GM06990 (cell line): ENCODE measurements around the gene VASP.
"Not testable (repeated sequence)": the region's sequence is repeated elsewhere in the genome, so short reads cannot be mapped to it uniquely, and the experiment has no call there.

Source experiments
- DNase-seq: peaks from one replicate; pipeline ENCODE4 v3.0.0-alpha.2; 2011; ENCODE audit not compliant: insufficient read length; ENCODE audit errors: extremely low read depth
- H3K27me3 ChIP-seq: replicated peaks from 2 replicates; pipeline ENCODE4 v1.6.0; 2011; ENCODE audit warnings: low read length; ENCODE audit not compliant: control insufficient read depth, insufficient read depth
- H3K36me3 ChIP-seq: 2 replicates; pipeline ENCODE4 v1.5.1; 2011; ENCODE audit warnings: low read length; ENCODE audit not compliant: control insufficient read depth, insufficient read depth
- H3K4me3 ChIP-seq: replicated peaks from 2 replicates; pipeline ENCODE4 v1.5.1; 2011; ENCODE audit warnings: low read depth, mild to moderate bottlenecking, control low read depth, low read length
- CTCF ChIP-seq: IDR thresholded peaks from 2 replicates; pipeline ENCODE4 v1.5.1; 2011; ENCODE audit warnings: low read length, control low read depth, mild to moderate bottlenecking, inconsistent platforms; ENCODE audit not compliant: insufficient read depth, poor library complexity, severe bottlenecking

VASP gene

GRCh38 chr19:45507872-45508416, 665 bp downstream of the VASP start:
- Histone ChIP-seq H3K27me3 (no peaks in the 10 kb centered on the region), H3K4me3 (peak overlapping the region; percentile 79), H3K36me3 (peaks cover 1% of the 10 kb centered on the region)
- no peak for DNase-seq
- TF ChIP-seq CTCF = no peak

- peak; percentile 65 for DNase-seq
- no peaks in the 10 kb centered on the region for H3K27me3 ChIP-seq
- no peak for TF ChIP-seq CTCF
- H3K4me3 ChIP-seq = peak overlapping the region; percentile 79
- peaks cover 1% of the 10 kb centered on the region for H3K36me3 ChIP-seq
Measured at GRCh38 chr19:45508417-45508860, 1.2 kb downstream of the VASP start.

GRCh38 chr19:45508861-45509691, 1.8 kb downstream of the VASP start:
- H3K27me3 ChIP-seq = no peaks in the 10 kb centered on the region
- TF ChIP-seq CTCF = peak; percentile 8
- H3K4me3 ChIP-seq = peak overlapping the region; percentile 79
- H3K36me3 ChIP-seq = peaks cover 1% of the 10 kb centered on the region
- peak; percentile 82 for DNase-seq

GRCh38 chr19:45509692-45510015, 2.4 kb downstream of the VASP start:
- H3K27me3 ChIP-seq = no peaks in the 10 kb centered on the region
- H3K4me3 ChIP-seq = peak overlapping the region; percentile 79
- peaks cover 1% of the 10 kb centered on the region for H3K36me3 ChIP-seq
- no peak for DNase-seq
- TF ChIP-seq CTCF = no peak

- not testable (repeated sequence) for DNase-seq, H3K36me3 ChIP-seq, H3K27me3 ChIP-seq
- H3K4me3 ChIP-seq = peak overlapping the region; percentile 79
Measured at GRCh38 chr19:45510352-45510751, 3.1 kb downstream of the VASP start.

- H3K36me3 ChIP-seq = peaks cover 5% of the 10 kb centered on the region
- DNase-seq = no peak
- H3K4me3 ChIP-seq = peak overlapping the region; percentile 17; the same call in 1 of the 2 replicates
- no peak for TF ChIP-seq CTCF
- H3K27me3 ChIP-seq = no peaks in the 10 kb centered on the region
Measured at GRCh38 chr19:45511074-45511473, 3.8 kb downstream of the VASP start.
